ENCODE results near the gene KAZN.

DNA sequence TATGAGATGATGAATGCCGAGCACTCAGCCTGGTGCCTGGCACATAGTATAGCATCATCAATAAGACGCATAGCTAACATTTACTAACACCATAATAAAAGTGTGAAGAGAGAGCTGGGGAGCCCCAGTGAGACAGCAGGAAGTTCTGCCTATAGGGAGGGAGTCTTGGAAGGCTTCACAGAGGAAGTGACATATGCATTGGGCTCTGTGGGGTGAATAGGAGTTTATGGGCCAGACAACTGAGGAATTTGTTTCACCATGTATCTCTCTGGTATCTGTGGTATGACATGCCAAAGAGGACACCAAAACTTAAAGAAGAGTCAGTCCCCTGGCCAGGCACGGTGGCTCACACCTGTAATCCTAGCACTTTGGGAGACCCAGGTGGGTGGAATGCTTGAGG lies 436.8 kb downstream of the KAZN start:
- TF ChIP-seq, protein P1, sequence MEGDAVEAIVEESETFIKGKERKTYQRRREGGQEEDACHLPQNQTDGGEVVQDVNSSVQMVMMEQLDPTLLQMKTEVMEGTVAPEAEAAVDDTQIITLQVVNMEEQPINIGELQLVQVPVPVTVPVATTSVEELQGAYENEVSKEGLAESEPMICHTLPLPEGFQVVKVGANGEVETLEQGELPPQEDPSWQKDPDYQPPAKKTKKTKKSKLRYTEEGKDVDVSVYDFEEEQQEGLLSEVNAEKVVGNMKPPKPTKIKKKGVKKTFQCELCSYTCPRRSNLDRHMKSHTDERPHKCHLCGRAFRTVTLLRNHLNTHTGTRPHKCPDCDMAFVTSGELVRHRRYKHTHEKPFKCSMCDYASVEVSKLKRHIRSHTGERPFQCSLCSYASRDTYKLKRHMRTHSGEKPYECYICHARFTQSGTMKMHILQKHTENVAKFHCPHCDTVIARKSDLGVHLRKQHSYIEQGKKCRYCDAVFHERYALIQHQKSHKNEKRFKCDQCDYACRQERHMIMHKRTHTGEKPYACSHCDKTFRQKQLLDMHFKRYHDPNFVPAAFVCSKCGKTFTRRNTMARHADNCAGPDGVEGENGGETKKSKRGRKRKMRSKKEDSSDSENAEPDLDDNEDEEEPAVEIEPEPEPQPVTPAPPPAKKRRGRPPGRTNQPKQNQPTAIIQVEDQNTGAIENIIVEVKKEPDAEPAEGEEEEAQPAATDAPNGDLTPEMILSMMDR (IDR thresholded peaks at IDR 0.05) = no peak
- no peak for TF ChIP-seq POLR2A (IDR thresholded peaks at IDR 0.05)

All from testis (tissue), 2 donors.